AG04450 (cell line): Measurements from ENCODE around the gene PRPF18. TPM values are rescaled to one million over a fixed set of nuclear protein-coding genes. Genes with fewer than 3 reads are reported as not detected.

ENCODE experiments used
- CTCF ChIA-PET: fragments of 300-600, 350-600 bp; formaldehyde crosslinking; extraction: SDS; loops from one replicate; lab custom pipeline; 2022; ENCODE audit warnings: antibody characterized with exemption, inconsistent platforms; lab: Charles Lee
- POLR2A ChIA-PET: fragments of 350-600 bp; formaldehyde crosslinking; extraction: SDS; loops from one replicate; lab custom pipeline; 2021; ENCODE audit warnings: antibody characterized with exemption, inconsistent platforms; lab: Yijun Ruan, JAX
- DNase-seq: peaks from one replicate; pipeline ENCODE4 v3.0.0-alpha.2; 2011; ENCODE audit warnings: low read depth, low spot score
- H3K27ac ChIP-seq: one replicate; pipeline ENCODE4 v1.5.1; 2012; ENCODE audit warnings: low read depth, low read length, control low read depth
- H3K27me3 ChIP-seq: one replicate; pipeline ENCODE4 v1.6.0; 2012; ENCODE audit warnings: low read length; ENCODE audit not compliant: control insufficient read depth, insufficient read depth
- H3K4me3 ChIP-seq: 2 replicates; pipeline ENCODE4 v1.5.1; 2011; ENCODE audit warnings: mild to moderate bottlenecking, low read depth, low read length, control low read depth
- H3K9me3 ChIP-seq: 2 replicates; pipeline ENCODE4 v1.5.1; 2012; ENCODE audit warnings: low read length; ENCODE audit not compliant: control insufficient read depth, insufficient read depth
- polyA plus RNA-seq: library from polyadenylated mRNA; depleted of rRNA; stranded (reverse); fragments of >200 nt; gene quantifications from 2 replicates; pipeline ENCODE4 v1.2.3, GENCODE V29; 2011
- TF ChIP-seq, protein P1 (sequence below): IDR thresholded peaks from 2 replicates; pipeline ENCODE4 v1.5.1; 2011; ENCODE audit warnings: low read depth, low read length, control low read depth, inconsistent platforms

PRPF18 gene
- polyA plus RNA-seq, 1 experiment = 25.4 TPM

GRCh38 chr10:13669182-13669855, 82.6 kb downstream of the PRPF18 start:
- no peak overlapping the region for H3K4me3 ChIP-seq
- no peaks in the 10 kb centered on the region for H3K27me3 ChIP-seq
- CTCF ChIA-PET = interaction anchor here (0.6 to 1.4 kb wide), 4 partner anchors 10 to 594 kb away, joined by 3 to 7 read pairs (median 6); no protein-coding TSS in a partner anchor
- POLR2A ChIA-PET = no interaction called here
- H3K27ac ChIP-seq = no peak overlapping the region
- no peaks in the 10 kb centered on the region for H3K9me3 ChIP-seq
- TF ChIP-seq, protein P1, sequence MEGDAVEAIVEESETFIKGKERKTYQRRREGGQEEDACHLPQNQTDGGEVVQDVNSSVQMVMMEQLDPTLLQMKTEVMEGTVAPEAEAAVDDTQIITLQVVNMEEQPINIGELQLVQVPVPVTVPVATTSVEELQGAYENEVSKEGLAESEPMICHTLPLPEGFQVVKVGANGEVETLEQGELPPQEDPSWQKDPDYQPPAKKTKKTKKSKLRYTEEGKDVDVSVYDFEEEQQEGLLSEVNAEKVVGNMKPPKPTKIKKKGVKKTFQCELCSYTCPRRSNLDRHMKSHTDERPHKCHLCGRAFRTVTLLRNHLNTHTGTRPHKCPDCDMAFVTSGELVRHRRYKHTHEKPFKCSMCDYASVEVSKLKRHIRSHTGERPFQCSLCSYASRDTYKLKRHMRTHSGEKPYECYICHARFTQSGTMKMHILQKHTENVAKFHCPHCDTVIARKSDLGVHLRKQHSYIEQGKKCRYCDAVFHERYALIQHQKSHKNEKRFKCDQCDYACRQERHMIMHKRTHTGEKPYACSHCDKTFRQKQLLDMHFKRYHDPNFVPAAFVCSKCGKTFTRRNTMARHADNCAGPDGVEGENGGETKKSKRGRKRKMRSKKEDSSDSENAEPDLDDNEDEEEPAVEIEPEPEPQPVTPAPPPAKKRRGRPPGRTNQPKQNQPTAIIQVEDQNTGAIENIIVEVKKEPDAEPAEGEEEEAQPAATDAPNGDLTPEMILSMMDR = no peak
- DNase-seq = no peak

GRCh38 chr10:13669901-13670300, 83.1 kb downstream of the PRPF18 start:
- Histone ChIP-seq H3K4me3 (no peak overlapping the region), H3K27me3 (no peaks in the 10 kb centered on the region), H3K9me3 (no peaks in the 10 kb centered on the region), H3K27ac (no peak overlapping the region)
- no peak for DNase-seq
- ChIA-PET POLR2A (no interaction called here), CTCF (interaction anchor here (1.1 kb wide), 1 partner anchor 10 kb away, joined by 3 read pairs; no protein-coding TSS in a partner anchor)
- TF ChIP-seq, protein P1 = no peak

DNA sequence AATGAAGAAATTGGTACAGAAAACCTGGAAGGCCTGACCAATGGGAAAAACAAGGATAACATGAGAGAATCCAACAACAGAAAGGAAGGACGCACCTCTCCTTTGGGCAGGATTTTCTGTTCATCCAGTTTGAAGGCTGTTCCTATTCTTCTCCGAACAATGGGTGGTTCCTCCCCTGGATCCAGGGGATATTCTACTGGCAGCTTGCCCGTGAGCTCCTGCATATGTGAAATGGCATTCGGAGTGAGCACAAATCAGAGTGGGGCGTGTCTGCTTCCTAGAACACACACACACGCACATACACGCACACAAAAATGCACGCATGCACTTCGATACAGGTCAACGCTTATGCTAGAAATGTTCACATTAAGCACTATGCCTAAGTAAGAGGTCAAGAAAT, 83.5 kb downstream of the PRPF18 start:
- POLR2A ChIA-PET = no interaction called here

DNA sequence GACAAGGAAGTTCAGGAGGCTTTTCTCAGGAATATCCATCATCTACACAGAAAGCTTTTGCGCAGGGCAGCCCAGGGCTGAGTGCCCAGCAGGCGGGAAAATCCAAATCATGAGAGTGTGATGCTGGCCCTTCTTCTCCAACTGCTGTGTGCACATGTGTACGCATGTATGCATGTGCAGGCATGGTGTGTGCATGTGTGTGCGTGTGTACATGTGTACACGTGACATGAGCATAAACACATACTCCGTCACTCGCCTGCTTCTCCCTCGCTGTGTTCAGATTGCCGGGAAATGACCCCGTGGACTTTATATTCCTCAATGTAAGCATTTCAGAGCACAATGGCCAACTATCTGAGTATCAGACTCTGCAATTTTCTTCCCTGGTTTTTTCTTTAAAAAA, 85.1 kb downstream of the PRPF18 start:
- ChIA-PET CTCF (no interaction called here), POLR2A (no interaction called here)
- H3K27ac ChIP-seq = no peak overlapping the region
- no peaks in the 10 kb centered on the region for H3K27me3 ChIP-seq
- H3K9me3 ChIP-seq = no peaks in the 10 kb centered on the region
- TF ChIP-seq, protein P1 = no peak
- no peak for DNase-seq
- H3K4me3 ChIP-seq = no peak overlapping the region

More for the DNA sequence above, 83.5 kb downstream of the PRPF18 start:
- no peak for DNase-seq
- Histone ChIP-seq H3K27ac (no peak overlapping the region), H3K9me3 (no peaks in the 10 kb centered on the region), H3K27me3 (no peaks in the 10 kb centered on the region), H3K4me3 (no peak overlapping the region)
- CTCF ChIA-PET = interaction anchor here (1.1 kb wide), 1 partner anchor 11 kb away, joined by 3 read pairs; no protein-coding TSS in a partner anchor
- TF ChIP-seq, protein P1 = no peak

- CTCF ChIA-PET = no interaction called here
- Histone ChIP-seq H3K27me3 (no peaks in the 10 kb centered on the region), H3K9me3 (no peaks in the 10 kb centered on the region), H3K4me3 (no peak overlapping the region), H3K27ac (no peak overlapping the region)
- TF ChIP-seq, protein P1 = no peak
- POLR2A ChIA-PET = no interaction called here
- no peak for DNase-seq
Measured at GRCh38 chr10:13672548-13672947, 85.8 kb downstream of the PRPF18 start.
